PFSK-1 (cell line): Measurements from ENCODE around the gene MYOZ2.

Experiments used
- FOXP2 ChIP-seq: optimal IDR thresholded peaks from 2 replicates; pipeline ENCODE3; 2011; ENCODE audit warnings: borderline replicate concordance, control low read depth, inconsistent platforms; ENCODE audit not compliant: insufficient read depth; ENCODE audit errors: extremely low read length, extremely low read depth
- POLR2AphosphoS5 ChIP-seq: IDR thresholded peaks from 2 replicates; pipeline ENCODE4 v1.6.1; 2012; ENCODE audit warnings: low read depth, mild to moderate bottlenecking, control low read depth, low read length, moderate library complexity
- SIN3A ChIP-seq: IDR thresholded peaks from 2 replicates; pipeline ENCODE4 v1.6.1; 2012; ENCODE audit warnings: mild to moderate bottlenecking, low read length, moderate library complexity, borderline replicate concordance; ENCODE audit not compliant: insufficient read depth
- TAF1 ChIP-seq: IDR thresholded peaks from 2 replicates; pipeline ENCODE4 v1.6.1; 2012; ENCODE audit warnings: low read length, control low read depth, borderline replicate concordance; ENCODE audit not compliant: insufficient read depth
- TF ChIP-seq, protein P1 (sequence below), 2 experiments: IDR thresholded peaks; 2 replicates each; pipeline versions ENCODE4 v1.6.1 to v1.8.0; 2011 to 2012; ENCODE audit warnings: low read depth in 2 of 2, low read length in 2 of 2, control low read depth in 1 of 2, inconsistent platforms in 1 of 2, mild to moderate bottlenecking in 1 of 2, moderate library complexity in 1 of 2; ENCODE audit not compliant: insufficient read depth in 1 of 2

MYOZ2 gene

DNA sequence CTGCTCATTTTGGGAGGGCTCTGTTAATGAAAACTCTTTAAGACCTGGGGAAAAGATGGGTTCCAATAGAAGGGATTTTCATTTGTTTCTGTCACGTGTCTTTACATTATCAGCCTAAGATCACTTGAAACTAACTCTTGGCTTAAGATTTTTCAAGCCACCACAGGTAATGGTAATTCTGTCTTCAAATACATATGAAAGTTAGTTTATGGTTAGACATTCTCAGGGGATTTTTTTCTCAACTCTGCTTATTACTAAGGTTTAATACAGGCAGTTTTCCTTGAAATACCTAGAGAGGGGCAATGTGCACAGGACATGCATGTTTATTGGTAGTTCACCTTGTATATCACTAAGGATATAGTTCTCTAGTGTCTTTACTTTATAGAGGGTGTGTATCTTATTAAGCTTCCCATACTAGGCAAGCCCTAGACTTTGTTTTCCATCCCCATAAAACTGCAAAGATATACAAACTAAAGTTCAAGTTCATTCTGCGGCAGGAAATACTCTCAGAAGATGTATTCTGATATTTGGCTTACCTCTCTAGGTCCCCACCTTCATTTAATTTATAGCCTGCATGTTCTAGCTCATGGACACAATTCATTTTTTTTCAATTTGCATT lies 38.2 kb upstream of the MYOZ2 start:
- no peak for TF ChIP-seq SIN3A
- TF ChIP-seq POLR2AphosphoS5 = no peak
- TF ChIP-seq FOXP2 = no peak
- no peak for TF ChIP-seq TAF1
- TF ChIP-seq, protein P1, sequence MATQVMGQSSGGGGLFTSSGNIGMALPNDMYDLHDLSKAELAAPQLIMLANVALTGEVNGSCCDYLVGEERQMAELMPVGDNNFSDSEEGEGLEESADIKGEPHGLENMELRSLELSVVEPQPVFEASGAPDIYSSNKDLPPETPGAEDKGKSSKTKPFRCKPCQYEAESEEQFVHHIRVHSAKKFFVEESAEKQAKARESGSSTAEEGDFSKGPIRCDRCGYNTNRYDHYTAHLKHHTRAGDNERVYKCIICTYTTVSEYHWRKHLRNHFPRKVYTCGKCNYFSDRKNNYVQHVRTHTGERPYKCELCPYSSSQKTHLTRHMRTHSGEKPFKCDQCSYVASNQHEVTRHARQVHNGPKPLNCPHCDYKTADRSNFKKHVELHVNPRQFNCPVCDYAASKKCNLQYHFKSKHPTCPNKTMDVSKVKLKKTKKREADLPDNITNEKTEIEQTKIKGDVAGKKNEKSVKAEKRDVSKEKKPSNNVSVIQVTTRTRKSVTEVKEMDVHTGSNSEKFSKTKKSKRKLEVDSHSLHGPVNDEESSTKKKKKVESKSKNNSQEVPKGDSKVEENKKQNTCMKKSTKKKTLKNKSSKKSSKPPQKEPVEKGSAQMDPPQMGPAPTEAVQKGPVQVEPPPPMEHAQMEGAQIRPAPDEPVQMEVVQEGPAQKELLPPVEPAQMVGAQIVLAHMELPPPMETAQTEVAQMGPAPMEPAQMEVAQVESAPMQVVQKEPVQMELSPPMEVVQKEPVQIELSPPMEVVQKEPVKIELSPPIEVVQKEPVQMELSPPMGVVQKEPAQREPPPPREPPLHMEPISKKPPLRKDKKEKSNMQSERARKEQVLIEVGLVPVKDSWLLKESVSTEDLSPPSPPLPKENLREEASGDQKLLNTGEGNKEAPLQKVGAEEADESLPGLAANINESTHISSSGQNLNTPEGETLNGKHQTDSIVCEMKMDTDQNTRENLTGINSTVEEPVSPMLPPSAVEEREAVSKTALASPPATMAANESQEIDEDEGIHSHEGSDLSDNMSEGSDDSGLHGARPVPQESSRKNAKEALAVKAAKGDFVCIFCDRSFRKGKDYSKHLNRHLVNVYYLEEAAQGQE (IDR thresholded peaks at IDR 0.05; ENCODE audit: insufficient read depth in 1 of 2, low read depth in 2 of 2, low read length in 2 of 2) = no peak

DNA sequence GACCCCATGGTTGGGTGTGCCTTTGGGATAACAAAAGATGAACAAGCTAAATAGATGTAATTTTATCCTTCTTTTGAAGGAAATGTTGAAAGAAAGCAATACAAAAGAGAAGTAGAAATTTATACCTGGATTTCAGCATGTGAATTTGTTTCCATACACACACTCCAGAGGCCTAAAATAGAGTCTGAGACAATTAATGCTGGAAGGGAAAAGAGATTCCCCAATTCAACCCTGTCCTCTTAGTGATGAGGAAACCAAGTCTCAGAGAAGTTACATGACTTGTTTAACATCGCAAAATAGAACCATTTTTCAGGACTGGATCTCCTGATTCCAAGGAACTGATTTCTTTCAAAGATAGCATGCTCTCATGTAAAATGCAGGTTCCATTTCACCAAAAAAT lies 37.3 kb upstream of the MYOZ2 start:
- no peak for TF ChIP-seq TAF1
- no peak for TF ChIP-seq SIN3A
- no peak for TF ChIP-seq FOXP2
- TF ChIP-seq, protein P1 (IDR thresholded peaks at IDR 0.05; ENCODE audit: insufficient read depth in 1 of 2, low read depth in 2 of 2, low read length in 2 of 2) = no peak
- no peak for TF ChIP-seq POLR2AphosphoS5

DNA sequence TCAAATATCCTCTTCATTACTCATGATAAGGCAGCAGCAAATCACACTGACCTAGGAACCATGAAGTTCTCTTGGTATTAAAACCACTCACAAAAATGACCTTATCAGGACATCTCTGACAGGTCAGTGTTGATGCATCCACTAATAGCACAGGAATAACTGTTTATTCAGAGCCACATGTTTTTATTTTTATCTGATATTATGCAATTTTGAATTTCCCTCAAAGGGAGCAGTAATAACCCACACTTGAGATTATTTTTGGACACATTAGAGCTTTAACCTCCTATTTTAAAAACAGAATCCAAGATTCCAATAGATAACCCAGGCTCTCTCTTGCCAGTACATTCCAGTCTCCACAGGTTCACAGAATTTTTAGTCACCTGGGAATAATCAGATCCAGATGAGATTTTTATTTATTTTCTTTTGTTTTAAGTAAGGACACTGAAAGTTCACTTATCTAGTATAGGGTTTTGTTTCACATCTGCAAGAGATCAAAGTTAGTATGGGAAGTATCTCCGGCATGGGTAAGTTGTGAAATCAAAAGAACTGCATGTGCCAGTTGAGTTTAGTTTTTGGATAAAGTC lies 36.3 kb upstream of the MYOZ2 start:
- TF ChIP-seq, protein P1 (IDR thresholded peaks at IDR 0.05; ENCODE audit: insufficient read depth in 1 of 2, low read depth in 2 of 2, low read length in 2 of 2) = no peak
- TF ChIP-seq SIN3A = no peak

DNA sequence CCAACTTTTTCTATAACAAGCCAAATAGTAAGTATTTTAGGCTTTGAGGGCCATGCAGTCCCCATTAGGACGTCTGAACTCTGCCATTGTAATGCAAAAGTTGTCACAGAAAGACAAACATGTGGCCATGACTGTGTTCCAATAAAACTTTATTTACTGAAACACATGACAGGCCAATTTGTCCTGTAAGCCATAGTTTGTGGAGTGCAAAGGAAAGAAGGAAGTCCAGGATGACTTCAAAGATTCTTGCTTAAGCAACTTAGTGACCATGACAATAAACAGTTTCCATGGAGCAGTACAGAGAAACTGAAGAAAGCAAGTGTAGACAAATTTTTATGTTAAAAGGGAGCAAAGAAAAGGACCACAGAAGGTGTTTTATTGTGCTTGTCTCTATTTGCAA lies 35.0 kb upstream of the MYOZ2 start:
- TF ChIP-seq TAF1 (no peak), SIN3A (no peak), POLR2AphosphoS5 (no peak), FOXP2 (no peak)
- TF ChIP-seq, protein P1 (IDR thresholded peaks at IDR 0.05; ENCODE audit: insufficient read depth in 1 of 2, low read depth in 2 of 2, low read length in 2 of 2) = no peak

DNA sequence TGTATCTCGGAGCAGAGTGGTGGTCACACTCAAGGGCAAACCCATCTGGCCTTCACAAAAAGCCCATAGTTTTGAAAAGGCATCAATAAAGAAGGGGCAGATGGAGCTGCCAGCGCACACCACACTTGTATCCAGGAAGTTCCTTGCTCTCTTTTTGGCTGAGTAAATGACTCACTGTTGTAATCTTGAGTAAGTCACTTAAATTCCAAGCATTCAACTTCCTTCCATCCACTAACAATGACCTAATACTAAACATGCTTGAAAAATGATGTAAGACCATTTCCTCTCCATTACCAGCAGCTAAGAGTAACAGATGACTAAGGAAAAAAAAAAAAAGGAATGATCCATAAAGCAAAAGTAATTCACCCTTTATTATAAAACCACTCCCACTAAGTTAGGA lies 32.4 kb upstream of the MYOZ2 start:
- TF ChIP-seq POLR2AphosphoS5 (no peak), SIN3A (peak; percentile 28; the same call in 1 of the 2 replicates)
